Sigmoid colon (tissue), 7 donors: ENCODE data around the gene IER3IP1. TPM values are rescaled to one million over a fixed set of nuclear protein-coding genes. Genes with fewer than 3 reads are reported as not detected.
A peak's percentile ranks its signal among the peaks of the same experiment; 100 is the strongest.
"Not testable (repeated sequence)": the region's sequence is repeated elsewhere in the genome, so short reads cannot be mapped to it uniquely, and the experiment has no call there.

Experiments
- DNase-seq: peaks from one replicate; pipeline ENCODE4 v3.0.0-alpha.2; 2019
- H3K27ac ChIP-seq, 4 donors: fragments of 200-600 bp; sonication (generic); one replicate each; pipeline ENCODE4 v1.5.1; 2016 to 2019; ENCODE audit warnings: mild to moderate bottlenecking in 1 of 4
- H3K27me3 ChIP-seq, 3 donors: fragments of 200-600 bp; sonication (generic); one replicate each; pipeline ENCODE4 v1.5.1; 2019; ENCODE audit warnings: mild to moderate bottlenecking in 1 of 3
- H3K36me3 ChIP-seq, 4 donors: fragments of 200-600 bp; sonication (generic); one replicate each; pipeline ENCODE4 v1.5.1; 2016 to 2019
- H3K4me1 ChIP-seq, 4 donors: fragments of 200-600 bp; sonication (generic); one replicate each; pipeline ENCODE4 v1.5.1; 2017 to 2019
- H3K4me3 ChIP-seq, 4 donors: fragments of 200-600 bp; sonication (generic); one replicate each; pipeline ENCODE4 v1.5.1; 2017 to 2019; ENCODE audit warnings: mild to moderate bottlenecking in 2 of 4, moderate library complexity in 1 of 4
- H3K9me3 ChIP-seq, 4 donors: fragments of 200-600 bp in 3 of 4; sonication (generic) in 3 of 4; one replicate each; pipeline versions ENCODE4 v1.5.1 to v1.6.1; 2013 to 2019
- EP300 ChIP-seq, 4 donors: sonication (generic); formaldehyde crosslinking; IDR thresholded peaks; one replicate each; pipeline ENCODE4 v1.6.1; 2017; ENCODE audit warnings: antibody characterized with exemption in 4 of 4
- POLR2A ChIP-seq, 2 donors: fragments of 450-650 bp; IDR thresholded peaks; one replicate each; pipeline ENCODE4 v1.6.1; 2016; ENCODE audit warnings: antibody characterized with exemption in 2 of 2, mild to moderate bottlenecking in 2 of 2, moderate library complexity in 2 of 2
- POLR2AphosphoS5 ChIP-seq, 4 donors: sonication (generic); formaldehyde crosslinking; IDR thresholded peaks; one replicate each; pipeline ENCODE4 v1.6.1; 2017; ENCODE audit warnings: antibody characterized with exemption in 4 of 4
- WGBS, 2 donors: extraction: QIAGEN DNeasy Blood & Tissue Kit; methylation state at CpG; one replicate each; pipeline ENCODE4 v1.1.7; 2013; 5-methylcytosine and 5-hydroxymethylcytosine counted together
- intact Hi-C: fragments of 100-400 bp; cut with DNase I; formaldehyde crosslinking; loops from one replicate; pipeline ENCODE4 v1.15.1; 2023
- polyA plus RNA-seq, 3 donors: library from polyadenylated mRNA; stranded (reverse); fragments of 200-250 nt; gene quantifications; one replicate each; pipeline ENCODE4 v1.2.3, GENCODE V29; 2013
- total RNA-seq, 4 donors: library from RNA; depleted of rRNA; stranded (reverse); fragments of >200 nt; gene quantifications; one replicate each; pipeline ENCODE4 v1.1.0, GENCODE V29; 2016
- TF ChIP-seq, protein P1 (sequence below), 4 experiments: fragments of 450-650 bp in 3 of 4; fragments of 200-600 bp in 1 of 4; IDR thresholded peaks; one replicate each; pipeline ENCODE4 v1.5.1; 2016 to 2019; ENCODE audit warnings: antibody characterized with exemption in 4 of 4, mild to moderate bottlenecking in 3 of 4, moderate library complexity in 2 of 4
- donor health status: healthy with polysubstance abuse.
- donor health status: Bipolar disorder and iron deficiency.
- donor health status: healthy.

IER3IP1 gene
- total and polyA plus RNA-seq, 7 donors = 7.1 to 20.4 (median 12.6) TPM

DNA sequence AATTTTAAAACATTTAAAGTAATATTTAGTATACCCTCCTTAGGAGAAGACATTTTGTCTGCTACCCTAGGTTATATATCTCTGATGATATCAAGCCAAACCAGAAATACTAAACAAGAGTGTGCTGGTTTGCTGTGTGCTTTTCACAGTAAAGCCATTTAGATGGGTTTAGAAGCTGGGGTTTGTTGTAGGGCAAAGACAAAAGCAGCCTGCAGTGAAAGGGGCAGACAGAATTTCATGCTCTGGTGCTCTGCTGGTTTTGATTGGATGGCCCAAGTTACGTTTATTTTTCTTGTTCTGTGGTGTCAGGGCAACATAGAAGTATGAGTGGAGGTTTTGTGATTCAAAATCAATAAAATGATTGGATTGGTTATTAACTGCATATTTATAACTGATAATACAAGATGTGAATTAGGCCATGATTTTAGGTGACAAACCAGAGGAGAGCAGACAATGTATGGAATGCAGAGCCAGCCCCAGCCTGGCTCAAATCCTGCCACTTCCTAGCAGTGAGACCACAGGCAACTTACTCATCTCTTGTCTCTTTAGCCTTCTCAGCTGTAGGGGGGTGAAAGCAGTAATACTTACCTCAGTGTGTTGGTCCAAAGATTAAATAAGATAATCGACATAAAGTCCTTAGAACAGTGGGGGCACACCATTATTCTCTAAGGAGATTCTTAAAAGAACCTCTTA lies 30.9 kb upstream of the IER3IP1 start:
- no peaks in the 10 kb centered on the region for H3K36me3 ChIP-seq
- no peak overlapping the region for H3K4me3 ChIP-seq
- DNase-seq = no peak
- H3K27me3 ChIP-seq = peaks cover 0 to 4% (median 0%) of the 10 kb centered on the region in 3 donors
- H3K4me1 ChIP-seq = no peaks in the 10 kb centered on the region
- WGBS, 2 donors = 57 to 59% methylated on average over 2 of the region's 2 CpGs
- no peaks in the 10 kb centered on the region for H3K9me3 ChIP-seq
- intact Hi-C loops = no loop called here
- H3K27ac ChIP-seq = no peak overlapping the region
- TF ChIP-seq EP300 (IDR thresholded peaks at IDR 0.05) = no peak
- no peak for TF ChIP-seq POLR2A (IDR thresholded peaks at IDR 0.05)
- no peak for TF ChIP-seq POLR2AphosphoS5 (IDR thresholded peaks at IDR 0.05)
- TF ChIP-seq, protein P1, sequence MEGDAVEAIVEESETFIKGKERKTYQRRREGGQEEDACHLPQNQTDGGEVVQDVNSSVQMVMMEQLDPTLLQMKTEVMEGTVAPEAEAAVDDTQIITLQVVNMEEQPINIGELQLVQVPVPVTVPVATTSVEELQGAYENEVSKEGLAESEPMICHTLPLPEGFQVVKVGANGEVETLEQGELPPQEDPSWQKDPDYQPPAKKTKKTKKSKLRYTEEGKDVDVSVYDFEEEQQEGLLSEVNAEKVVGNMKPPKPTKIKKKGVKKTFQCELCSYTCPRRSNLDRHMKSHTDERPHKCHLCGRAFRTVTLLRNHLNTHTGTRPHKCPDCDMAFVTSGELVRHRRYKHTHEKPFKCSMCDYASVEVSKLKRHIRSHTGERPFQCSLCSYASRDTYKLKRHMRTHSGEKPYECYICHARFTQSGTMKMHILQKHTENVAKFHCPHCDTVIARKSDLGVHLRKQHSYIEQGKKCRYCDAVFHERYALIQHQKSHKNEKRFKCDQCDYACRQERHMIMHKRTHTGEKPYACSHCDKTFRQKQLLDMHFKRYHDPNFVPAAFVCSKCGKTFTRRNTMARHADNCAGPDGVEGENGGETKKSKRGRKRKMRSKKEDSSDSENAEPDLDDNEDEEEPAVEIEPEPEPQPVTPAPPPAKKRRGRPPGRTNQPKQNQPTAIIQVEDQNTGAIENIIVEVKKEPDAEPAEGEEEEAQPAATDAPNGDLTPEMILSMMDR (IDR thresholded peaks at IDR 0.05) = no peak

DNA sequence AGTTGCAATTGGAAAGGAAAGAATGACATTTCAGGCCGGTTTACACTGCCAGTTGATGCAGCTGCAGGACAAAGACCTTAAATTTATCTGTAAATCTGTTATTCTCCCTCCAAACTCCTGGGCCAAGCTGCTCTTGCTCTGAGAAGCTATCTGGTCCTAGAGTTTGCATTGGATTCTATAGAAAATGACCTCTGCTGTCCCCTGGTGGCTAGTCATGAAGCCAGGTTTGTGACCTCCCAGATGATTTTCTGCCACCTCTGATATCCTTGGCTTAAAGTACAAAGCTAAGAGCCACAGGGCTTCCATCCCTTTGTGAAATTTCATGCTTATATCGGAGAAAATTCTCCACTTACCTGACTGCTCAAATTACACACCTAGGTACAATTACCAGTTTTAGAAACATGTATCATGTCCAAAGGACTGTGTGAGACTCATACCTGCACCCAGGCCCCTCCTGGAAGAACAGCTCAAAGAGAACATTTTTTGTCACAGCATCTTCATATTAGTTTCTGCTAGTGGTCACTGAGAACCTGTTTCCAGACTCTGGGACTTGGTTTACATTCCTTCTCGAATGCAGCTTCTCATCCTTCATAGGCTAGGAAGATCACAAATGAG lies 28.9 kb upstream of the IER3IP1 start:
- 52 to 53% methylated on average over 3 of the region's 3 CpGs for WGBS, 2 donors
- Histone ChIP-seq H3K27me3 (peaks cover 0 to 3% (median 0%) of the 10 kb centered on the region in 3 donors), H3K4me3 (no peak overlapping the region), H3K36me3 (no peaks in the 10 kb centered on the region), H3K27ac (no peak overlapping the region), H3K9me3 (no peaks in the 10 kb centered on the region), H3K4me1 (no peaks in the 10 kb centered on the region)
- TF ChIP-seq EP300 (IDR thresholded peaks at IDR 0.05) (no peak), POLR2A (IDR thresholded peaks at IDR 0.05) (no peak), POLR2AphosphoS5 (IDR thresholded peaks at IDR 0.05) (no peak)
- TF ChIP-seq, protein P1 (IDR thresholded peaks at IDR 0.05) = peak; percentile 23 to 73 (median 54)
- intact Hi-C loops = loop anchor here (2.0 kb wide), 1 partner anchor 104 kb away; no protein-coding TSS in a partner anchor
- no peak for DNase-seq

DNA sequence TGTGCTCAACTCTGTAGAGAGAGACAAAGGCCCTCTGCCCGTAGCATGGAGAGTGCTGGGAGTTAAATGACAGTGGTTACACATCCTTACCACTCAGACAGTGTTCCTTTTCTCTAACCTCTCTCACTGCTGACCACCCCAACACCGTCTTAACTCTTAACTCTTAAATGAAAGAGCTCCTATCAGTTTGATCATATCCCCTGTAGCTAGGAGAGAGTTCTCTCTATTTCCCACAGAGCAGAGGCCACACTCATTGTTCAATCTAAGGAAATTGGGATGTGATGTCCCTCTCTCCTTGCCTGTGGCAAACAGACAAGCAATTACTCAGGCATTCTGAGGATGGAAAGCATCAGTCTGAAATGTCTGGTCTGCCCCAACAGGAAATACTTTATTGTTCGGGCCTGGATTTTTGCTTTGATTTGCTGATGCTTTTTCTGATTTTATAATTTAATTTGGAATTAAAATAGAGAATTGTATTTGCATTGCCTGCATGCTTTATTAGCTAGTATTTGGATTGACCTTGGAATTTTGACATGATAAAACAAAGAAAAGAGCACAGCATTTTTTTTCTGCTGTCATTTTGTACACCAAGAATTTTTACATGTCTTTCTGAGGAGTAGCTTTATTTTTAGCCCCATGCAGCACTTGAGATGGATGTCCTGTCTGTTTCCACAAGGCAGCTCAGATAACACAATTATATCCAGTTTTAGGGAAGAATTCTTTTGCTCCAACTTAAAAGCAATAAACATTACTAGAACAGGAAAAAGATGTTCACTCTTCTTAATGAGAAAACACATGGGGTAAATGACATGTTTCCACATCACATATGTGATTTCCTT lies 27.7 kb upstream of the IER3IP1 start:
- Histone ChIP-seq H3K27ac (no peak overlapping the region), H3K9me3 (no peaks in the 10 kb centered on the region), H3K36me3 (no peaks in the 10 kb centered on the region), H3K4me1 (no peaks in the 10 kb centered on the region), H3K27me3 (no peaks in the 10 kb centered on the region), H3K4me3 (no peak overlapping the region)
- intact Hi-C loops = loop anchor here (2.0 kb wide), 1 partner anchor 103 kb away; no protein-coding TSS in a partner anchor
- DNase-seq = no peak
- 53 to 67% methylated on average over 3 of the region's 3 CpGs for WGBS, 2 donors
- TF ChIP-seq, protein P1 (IDR thresholded peaks at IDR 0.05) = no peak

DNA sequence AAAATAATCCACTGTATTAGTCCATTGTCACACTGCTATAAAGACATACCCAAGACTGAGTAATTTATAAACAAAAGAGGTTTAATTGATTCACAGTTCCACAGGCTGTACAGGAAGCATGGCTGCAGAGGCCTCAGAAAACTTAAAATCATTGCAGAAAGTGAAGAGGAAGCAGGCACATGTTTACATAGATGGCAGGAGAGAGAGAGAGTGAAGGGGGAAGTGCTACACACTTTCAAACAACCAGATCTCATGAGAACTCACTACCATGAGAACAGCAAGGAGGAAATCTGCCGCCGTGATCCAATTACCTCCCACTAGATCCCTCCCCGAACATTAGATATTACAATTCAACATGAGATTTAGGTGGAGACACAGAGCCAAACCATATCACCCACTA lies 19.8 kb upstream of the IER3IP1 start:
- H3K9me3 ChIP-seq, intact Hi-C loops, H3K27me3 ChIP-seq, DNase-seq, H3K4me3 ChIP-seq, H3K4me1 ChIP-seq, H3K27ac ChIP-seq, H3K36me3 ChIP-seq: not testable (repeated sequence)
- 71 to 86% methylated on average over 3 of the region's 3 CpGs for WGBS, 2 donors

DNA sequence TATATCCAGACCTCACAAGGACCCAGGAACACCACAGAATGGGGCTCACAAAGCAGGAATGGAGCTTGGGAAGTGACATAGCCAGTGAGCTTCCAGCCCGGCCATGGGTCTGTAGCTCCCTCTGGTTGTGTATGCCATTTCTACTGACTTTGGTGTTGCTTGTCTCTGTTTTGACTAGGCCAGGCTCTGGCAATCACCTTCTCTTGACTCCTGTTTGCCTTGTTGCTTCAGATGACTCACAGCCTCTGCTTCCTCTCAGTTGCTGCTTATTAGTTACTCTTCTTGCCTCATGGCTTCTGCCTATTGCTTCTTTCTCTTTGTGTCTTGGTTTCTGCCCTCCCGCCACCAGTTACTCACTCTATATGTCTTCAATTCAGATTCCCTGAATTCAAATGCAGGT lies 15.8 kb upstream of the IER3IP1 start:
- Histone ChIP-seq H3K27me3 (peaks cover 0 to 3% (median 0%) of the 10 kb centered on the region in 3 donors), H3K36me3 (no peaks in the 10 kb centered on the region), H3K4me3 (no peak overlapping the region), H3K9me3 (no peaks in the 10 kb centered on the region), H3K4me1 (no peaks in the 10 kb centered on the region), H3K27ac (no peak overlapping the region)
- 90 to 93% methylated on average over 2 of the region's 2 CpGs for WGBS, 2 donors
- no peak for DNase-seq
- intact Hi-C loops = no loop called here
- TF ChIP-seq, protein P1 (IDR thresholded peaks at IDR 0.05) = no peak
- TF ChIP-seq EP300 (IDR thresholded peaks at IDR 0.05) (no peak), POLR2A (IDR thresholded peaks at IDR 0.05) (no peak), POLR2AphosphoS5 (IDR thresholded peaks at IDR 0.05) (no peak)
